HG03378 (cell line): ENCODE results near the gene AGAP1.

Experiments used
- ATAC-seq: cut with Tn5 transposase; IDR thresholded peaks from one replicate; pipeline ENCODE4 v1.9.1; 2021; ENCODE audit warnings: mild to moderate bottlenecking, moderate library complexity; ENCODE audit not compliant: unreplicated experiment

The AGAP1 gene

DNA sequence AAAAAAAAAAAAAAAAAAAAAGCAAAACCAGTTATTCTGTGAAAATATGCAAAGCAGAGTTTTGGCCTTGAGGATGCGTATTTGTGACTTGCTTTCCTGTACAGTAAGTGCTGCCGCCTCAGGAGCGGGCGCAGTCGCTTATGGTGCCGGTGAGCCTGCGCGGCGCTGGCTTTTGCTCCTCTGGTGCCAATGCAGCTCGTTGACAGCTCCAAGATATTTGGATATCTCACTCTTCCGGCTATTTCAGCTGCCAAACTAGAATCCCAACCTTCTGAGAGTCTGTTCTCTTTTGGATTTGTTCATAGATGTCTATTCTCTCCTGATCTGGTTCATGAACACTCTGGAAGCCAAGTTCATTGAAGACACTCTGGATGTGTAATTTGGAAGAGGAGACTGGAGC, 184.1 kb downstream of the AGAP1 start:
- ATAC-seq: no peak

- no peak for ATAC-seq
These were observed 184.9 kb downstream of the AGAP1 start for GRCh38 chr2:235678712-235679111.

DNA sequence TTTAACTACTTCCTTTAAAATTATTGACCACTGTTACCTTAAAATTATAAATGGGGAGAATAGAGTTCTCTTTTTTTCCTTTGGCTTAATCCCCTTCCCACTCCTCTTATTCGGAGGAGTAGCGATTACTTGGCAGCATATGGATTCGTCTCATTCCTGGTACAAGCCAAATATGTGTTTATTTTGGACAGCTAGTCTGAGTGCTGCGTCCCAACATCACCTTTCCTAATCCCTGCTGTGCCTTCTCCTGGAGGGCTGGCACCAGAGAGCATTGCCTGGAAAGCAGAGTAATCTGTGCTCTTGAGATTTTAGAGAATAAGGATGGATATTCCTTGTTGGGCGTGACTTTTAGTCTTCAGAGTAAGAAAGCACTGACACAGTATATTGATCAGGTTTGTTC, 185.6 kb downstream of the AGAP1 start:
- ATAC-seq: no peak

GRCh38 chr2:235685024-235685721, 191.3 kb downstream of the AGAP1 start:
- no peak for ATAC-seq

- no peak for ATAC-seq
These were observed 194.9 kb downstream of the AGAP1 start for GRCh38 chr2:235688511-235689426.

DNA sequence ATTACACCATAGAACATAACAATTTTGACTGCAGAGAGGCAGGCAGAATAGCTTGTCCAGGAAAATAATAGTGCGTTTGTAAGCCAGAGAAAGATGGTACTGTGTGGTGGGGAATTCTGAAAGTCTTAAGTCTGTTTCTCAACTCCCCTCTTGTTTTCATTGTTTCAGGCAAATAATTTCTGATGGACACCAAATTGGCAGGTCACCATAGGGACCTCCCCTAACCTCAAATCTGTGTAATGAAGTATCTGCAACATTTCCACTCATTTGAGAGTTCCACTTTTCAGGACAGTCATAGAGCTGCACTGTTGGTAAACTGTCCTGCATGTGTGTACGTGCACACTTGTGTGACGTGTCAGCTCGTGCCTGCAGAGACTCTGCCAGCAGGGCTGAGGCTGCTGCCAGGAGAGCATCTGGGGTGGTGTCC, 195.6 kb downstream of the AGAP1 start:
- no peak for ATAC-seq

DNA sequence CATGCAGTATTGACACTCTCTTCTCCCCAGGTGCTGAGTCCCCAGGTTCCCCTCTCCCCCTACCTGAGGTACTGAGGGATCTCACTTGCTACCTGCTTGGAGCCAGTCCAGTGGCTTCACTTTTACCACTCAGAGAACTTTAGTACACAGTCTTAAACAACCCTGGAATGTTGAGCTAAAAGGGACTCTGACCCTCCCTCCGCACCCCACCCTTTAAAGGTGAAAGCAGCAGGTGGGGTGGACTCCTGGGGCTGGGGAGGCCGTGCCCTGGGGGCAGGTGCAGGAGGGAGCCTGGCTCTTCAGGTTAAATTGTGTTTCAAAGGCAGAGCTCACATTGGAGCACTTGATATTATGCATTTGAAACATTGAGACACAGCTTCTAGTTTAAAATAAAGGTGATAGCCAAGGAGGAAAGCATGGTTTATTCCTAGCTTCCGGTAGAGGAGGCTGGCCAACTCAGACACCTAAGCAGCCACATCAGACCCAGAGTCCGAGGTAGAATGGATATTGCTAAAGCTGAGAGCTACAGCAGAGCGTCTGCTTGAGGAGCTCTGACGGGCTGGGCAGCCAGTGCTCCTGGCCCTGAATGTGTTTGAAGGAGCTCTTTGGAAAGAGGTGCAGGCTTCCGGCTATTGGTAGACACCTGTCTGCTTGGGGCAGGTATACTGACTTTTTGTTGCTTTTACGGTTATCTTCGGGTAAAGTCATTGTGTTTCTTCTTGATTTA, 196.4 kb downstream of the AGAP1 start:
- ATAC-seq: no peak

- no peak for ATAC-seq
These were observed 197.1 kb downstream of the AGAP1 start for GRCh38 chr2:235690809-235691450.

DNA sequence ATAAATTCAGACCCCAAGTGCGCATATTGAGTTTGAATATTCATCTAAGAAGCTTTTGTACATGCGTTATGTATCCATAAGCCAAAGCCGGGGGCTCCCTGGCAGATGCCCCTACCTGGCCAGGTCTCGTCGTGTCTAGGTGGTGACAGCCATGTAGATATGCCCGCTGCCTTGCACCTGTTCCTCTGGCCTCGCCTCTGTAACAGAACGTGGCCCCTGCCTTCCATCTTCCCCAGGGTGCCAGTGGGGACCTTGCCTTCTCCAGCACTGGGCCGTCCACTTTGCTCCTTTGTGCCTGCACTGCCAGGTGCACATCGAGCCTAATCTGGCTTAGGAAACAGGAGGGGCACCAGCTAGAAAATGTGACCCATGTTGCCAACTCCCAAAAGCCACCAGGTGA, 198.2 kb downstream of the AGAP1 start:
- no peak for ATAC-seq

DNA sequence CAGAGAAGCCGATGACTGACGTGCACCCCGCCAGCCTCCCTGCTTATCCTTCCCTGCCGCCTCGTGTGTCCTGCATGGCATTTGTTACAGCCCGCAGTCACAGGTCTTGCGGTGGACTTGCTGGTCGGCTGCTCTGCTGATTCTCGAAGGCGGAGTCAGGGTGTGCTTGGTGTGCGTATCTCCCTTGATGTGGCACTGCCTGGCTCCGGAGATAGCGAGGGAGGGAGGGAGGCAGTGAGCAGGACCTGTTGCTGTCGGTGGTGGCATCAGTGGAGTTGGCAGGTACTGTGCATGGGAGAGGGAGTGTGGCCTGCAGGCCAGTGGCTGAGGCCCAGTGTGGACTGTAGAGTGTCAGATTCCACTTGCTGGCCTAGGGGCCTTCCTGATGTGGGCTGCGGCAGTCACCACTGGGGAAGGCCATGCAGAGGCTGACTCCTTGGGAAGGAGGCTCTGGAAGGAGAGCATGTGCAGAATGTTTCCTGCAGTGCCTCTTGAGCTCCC, 198.9 kb downstream of the AGAP1 start:
- ATAC-seq: no peak

GRCh38 chr2:235693279-235693678, 199.4 kb downstream of the AGAP1 start:
- no peak for ATAC-seq

GRCh38 chr2:235694721-235695601, 201.1 kb downstream of the AGAP1 start:
- ATAC-seq: no peak

- no peak for ATAC-seq
These were observed 201.7 kb downstream of the AGAP1 start for GRCh38 chr2:235695602-235695895.

DNA sequence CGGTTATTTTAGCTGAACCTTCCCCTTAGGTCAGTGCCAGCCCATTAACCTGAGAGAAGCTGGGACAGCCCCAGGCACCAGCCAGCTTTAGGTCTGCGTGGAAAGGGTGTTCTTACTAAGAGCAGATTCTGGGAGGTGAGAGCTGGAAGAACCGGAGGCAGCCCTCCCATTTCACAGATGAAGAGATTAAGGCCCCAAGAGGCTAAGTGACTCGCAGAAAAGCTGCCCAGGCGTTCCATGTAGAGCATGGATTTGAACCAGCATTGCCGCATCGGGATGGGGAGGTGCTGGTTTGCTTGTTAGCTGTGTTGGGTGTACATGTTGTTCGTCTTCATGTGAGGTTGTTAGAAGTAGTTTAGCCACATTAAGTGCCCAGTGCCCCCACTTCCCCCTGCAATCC, 203.2 kb downstream of the AGAP1 start:
- no peak for ATAC-seq

DNA sequence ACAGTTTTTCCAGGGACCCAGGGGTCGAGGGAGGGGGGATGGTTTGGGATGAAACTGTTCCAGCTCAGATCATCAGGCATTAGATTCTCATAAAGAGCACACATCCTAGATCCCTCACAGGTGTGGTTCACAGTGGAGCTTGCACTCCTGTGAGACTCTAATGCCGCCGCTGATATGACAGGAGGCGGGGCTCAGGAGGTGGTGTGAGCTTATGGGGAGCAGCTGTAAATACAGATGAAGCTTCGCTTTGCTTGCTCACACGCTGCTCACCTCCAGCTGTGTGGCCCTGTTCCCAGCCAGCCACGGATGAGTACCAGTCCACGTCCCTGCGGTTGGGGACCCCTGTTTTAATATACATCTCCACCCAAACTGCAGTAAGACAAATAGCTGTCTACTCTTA, 204.2 kb downstream of the AGAP1 start:
- ATAC-seq: no peak

GRCh38 chr2:235698491-235698890, 204.6 kb downstream of the AGAP1 start:
- ATAC-seq: no peak

DNA sequence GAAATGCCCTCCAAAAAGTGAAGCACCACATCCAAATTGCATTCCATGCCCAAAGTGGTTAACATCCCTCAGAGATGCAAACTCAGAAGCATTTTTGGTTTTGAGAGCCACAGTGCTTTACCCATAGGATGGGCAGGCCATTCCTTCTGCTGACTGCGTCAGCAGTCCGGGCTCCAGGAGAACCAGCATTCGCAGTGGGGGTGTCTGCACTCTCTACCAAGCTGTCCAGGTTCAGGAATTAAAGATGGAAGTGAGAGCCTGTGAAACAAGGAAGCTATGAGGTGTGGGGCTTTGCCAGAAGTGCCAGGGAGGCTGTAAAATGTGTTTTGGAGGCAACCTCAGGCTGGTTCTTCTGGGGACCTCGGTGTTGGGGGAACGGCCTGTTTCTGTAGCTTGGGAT, 205.7 kb downstream of the AGAP1 start:
- ATAC-seq: no peak

DNA sequence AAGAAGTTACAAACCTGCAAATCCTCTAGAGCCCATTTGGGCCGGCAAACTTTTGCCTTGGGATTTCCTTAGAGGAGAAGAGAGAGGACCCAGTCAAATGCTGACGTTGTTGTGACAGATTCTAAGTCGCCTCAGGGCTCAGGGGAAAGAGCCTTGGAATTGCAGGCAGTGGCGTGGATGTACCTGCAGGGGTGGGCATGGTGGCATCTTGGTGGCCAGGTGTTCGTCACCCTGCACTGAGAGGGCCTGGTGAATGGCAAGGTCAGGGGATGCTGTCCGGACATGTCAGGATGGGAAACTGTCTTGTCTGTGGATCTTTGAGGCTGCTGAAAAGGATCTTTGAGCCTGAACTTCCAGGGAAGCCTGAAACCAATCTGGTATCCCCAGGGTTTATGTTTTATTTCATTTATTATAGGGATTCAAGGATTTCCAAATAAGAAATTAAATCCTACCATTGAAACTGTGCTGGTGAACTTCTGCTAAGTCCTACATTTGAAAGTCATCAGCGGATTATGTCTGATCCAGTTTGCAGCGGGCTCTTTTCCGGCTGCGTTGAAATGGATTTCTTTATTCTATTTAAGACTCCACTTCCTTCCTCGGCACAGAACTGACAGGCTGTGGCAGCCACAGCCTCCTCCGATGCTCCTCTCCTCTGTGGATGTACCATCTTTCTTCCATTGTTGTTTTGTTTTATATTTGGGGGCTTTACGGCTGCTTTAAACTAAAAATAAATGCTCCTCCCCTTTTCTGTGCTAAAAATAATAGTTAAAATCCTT, 207.6 kb downstream of the AGAP1 start:
- ATAC-seq: no peak

DNA sequence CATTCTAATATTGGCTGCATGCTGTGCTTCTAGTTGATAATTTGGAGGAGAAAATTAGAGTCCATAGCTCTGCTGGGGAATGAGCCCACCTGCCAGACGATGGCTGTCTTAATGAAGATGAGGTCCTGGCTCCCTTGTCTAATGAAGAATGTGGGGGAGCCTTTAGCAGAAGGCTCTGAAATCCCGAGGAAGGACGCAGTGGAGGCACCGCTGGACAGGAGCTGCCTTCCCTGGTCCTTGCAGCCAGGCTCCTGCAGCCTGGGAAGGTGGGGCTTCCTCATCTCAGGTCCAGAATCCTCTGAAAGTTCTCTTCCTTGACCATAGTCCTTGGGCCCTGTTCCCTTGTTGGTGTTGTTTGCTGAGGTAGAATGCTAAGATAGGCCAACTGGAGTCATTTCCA, 208.3 kb downstream of the AGAP1 start:
- ATAC-seq: no peak
